ENCODE results near the gene MDM2.
"Not testable (repeated sequence)": the region's sequence is repeated elsewhere in the genome, so short reads cannot be mapped to it uniquely, and the experiment has no call there.

DNA sequence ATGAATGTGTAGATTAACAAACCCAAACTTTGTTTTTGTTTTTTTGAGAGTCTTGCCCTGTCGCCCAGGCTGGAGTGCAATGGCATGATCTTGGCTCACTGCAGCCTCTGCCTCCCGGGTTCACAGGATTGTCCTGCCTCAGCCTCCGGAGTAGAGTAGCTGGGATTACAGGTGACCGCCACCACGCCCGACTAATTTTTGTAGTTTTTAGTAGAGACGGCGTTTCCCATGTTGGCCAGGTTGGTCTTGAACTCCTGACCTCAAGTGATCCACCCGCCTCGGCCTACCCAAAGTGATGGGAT lies 752 bp upstream of the MDM2 start:
- TF ChIP-seq, protein P1, sequence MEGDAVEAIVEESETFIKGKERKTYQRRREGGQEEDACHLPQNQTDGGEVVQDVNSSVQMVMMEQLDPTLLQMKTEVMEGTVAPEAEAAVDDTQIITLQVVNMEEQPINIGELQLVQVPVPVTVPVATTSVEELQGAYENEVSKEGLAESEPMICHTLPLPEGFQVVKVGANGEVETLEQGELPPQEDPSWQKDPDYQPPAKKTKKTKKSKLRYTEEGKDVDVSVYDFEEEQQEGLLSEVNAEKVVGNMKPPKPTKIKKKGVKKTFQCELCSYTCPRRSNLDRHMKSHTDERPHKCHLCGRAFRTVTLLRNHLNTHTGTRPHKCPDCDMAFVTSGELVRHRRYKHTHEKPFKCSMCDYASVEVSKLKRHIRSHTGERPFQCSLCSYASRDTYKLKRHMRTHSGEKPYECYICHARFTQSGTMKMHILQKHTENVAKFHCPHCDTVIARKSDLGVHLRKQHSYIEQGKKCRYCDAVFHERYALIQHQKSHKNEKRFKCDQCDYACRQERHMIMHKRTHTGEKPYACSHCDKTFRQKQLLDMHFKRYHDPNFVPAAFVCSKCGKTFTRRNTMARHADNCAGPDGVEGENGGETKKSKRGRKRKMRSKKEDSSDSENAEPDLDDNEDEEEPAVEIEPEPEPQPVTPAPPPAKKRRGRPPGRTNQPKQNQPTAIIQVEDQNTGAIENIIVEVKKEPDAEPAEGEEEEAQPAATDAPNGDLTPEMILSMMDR (IDR thresholded peaks at IDR 0.05; ENCODE audit: low read depth, low read length, poor library complexity, severe bottlenecking) = not testable (repeated sequence)
- TF ChIP-seq EZH2phosphoT487 (IDR thresholded peaks at IDR 0.05; ENCODE audit: borderline replicate concordance, low read length) = not testable (repeated sequence)
